ENCODE data around the gene UBE2J2.

UBE2J2 gene

GRCh38 chr1:1216770-1217620 is 56.7 kb downstream of the UBE2J2 start:
- no peak for DNase-seq (ENCODE audit: extremely low spot score, insufficient read length, low read depth)
- no peak for FAIRE-seq

GRCh38 chr1:1215881-1216605 is 57.6 kb downstream of the UBE2J2 start:
- no peak for DNase-seq (ENCODE audit: extremely low spot score, insufficient read length, low read depth)
- no peak for FAIRE-seq

GRCh38 chr1:1215080-1215676 is 58.5 kb downstream of the UBE2J2 start:
- DNase-seq (ENCODE audit: extremely low spot score, insufficient read length, low read depth) (no peak), FAIRE-seq (no peak)

GRCh38 chr1:1213345-1214265 is 60.0 kb downstream of the UBE2J2 start, which contains the start of gene TNFRSF4:
Gene TNFRSF4, minus strand, starts transcription at chr1:1214153. Its CDS starts 26 bp downstream, at chr1:1214127.
- no peak for FAIRE-seq
- no peak for DNase-seq (ENCODE audit: extremely low spot score, insufficient read length, low read depth)

- peak; percentile 64 for FAIRE-seq
- DNase-seq (ENCODE audit: extremely low spot score, insufficient read length, low read depth), result no peak
Measured at GRCh38 chr1:1212780-1213344, 60.8 kb downstream of the UBE2J2 start.

GRCh38 chr1:1211541-1212441 is 61.9 kb downstream of the UBE2J2 start:
- DNase-seq (ENCODE audit: extremely low spot score, insufficient read length, low read depth) (no peak), FAIRE-seq (no peak)

GRCh38 chr1:1210726-1211540 is 62.7 kb downstream of the UBE2J2 start:
- DNase-seq (ENCODE audit: extremely low spot score, insufficient read length, low read depth) (no peak), FAIRE-seq (no peak)

GRCh38 chr1:1208713-1209433 is 64.8 kb downstream of the UBE2J2 start:
- FAIRE-seq, result no peak
- no peak for DNase-seq (ENCODE audit: extremely low spot score, insufficient read length, low read depth)

GRCh38 chr1:1207571-1207892 is 66.1 kb downstream of the UBE2J2 start:
- DNase-seq (ENCODE audit: extremely low spot score, insufficient read length, low read depth) (no peak), FAIRE-seq (no peak)

GRCh38 chr1:1206966-1207531 is 66.6 kb downstream of the UBE2J2 start:
- DNase-seq (ENCODE audit: extremely low spot score, insufficient read length, low read depth) (no peak), FAIRE-seq (no peak)

GRCh38 chr1:1206376-1206965 is 67.2 kb downstream of the UBE2J2 start, which contains the start of gene TNFRSF18:
Gene TNFRSF18, minus strand, starts transcription at chr1:1206592. Its CDS starts 21 bp downstream, at chr1:1206571.
- FAIRE-seq, result peak; percentile 67
- DNase-seq (ENCODE audit: extremely low spot score, insufficient read length, low read depth), result no peak

- FAIRE-seq (no peak), DNase-seq (ENCODE audit: extremely low spot score, insufficient read length, low read depth) (no peak)
Measured at GRCh38 chr1:1205769-1206375, 67.8 kb downstream of the UBE2J2 start.

- no peak for DNase-seq (ENCODE audit: extremely low spot score, insufficient read length, low read depth)
- FAIRE-seq, result no peak
Measured at GRCh38 chr1:1204998-1205768, 68.5 kb downstream of the UBE2J2 start.

GRCh38 chr1:1204425-1204920 is 69.2 kb downstream of the UBE2J2 start:
- DNase-seq (ENCODE audit: extremely low spot score, insufficient read length, low read depth), result no peak
- FAIRE-seq, result no peak
